SW480 (cell line): ENCODE measurements around the gene TNFAIP8L3.

ENCODE experiments used
- DNase-seq: peaks from one replicate; pipeline ENCODE4 v3.0.0-alpha.2; 2016; ENCODE audit warnings: low spot score

Gene TNFAIP8L3

DNA sequence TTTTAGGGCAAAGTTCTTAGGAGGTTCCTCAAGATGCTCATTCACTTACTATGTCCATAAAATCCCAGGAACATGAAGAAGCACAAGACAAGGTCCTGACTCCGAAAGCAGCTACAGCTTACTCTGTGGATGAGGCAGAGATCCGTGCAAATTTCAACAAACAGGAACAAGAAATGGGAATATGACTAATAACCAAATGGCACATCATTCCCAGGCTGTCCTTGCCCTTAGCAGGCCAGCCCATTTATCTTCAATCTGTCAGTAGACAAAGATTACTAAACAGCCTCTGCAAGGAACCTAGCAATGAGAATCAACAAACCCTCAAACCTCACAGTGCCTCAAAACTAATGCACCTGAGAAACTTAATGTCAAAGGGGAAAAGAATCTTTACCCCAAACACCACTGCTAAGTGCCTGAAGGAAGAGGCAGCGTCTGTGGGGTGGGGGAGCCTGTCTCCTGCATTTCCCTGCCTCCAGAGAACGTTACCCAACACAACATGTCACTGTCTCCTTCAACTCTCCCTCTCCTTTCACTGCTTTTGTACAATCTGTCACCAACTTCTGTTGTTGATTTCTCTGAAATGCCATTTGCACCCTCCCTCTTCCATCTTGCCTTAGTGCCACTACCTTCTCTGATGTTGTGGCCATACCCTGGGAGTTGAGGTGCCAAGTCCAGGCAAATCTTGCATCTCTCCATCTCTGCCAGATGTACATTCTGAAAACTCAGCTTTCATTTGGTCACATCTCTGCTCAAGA, 4.8 kb downstream of the TNFAIP8L3 start:
- no peak for DNase-seq

GRCh38 chr15:51089041-51089440, 5.7 kb downstream of the TNFAIP8L3 start:
- no peak for DNase-seq

- DNase-seq = no peak
Measured at GRCh38 chr15:51088585-51088984, 6.1 kb downstream of the TNFAIP8L3 start.

- DNase-seq = no peak
Measured at GRCh38 chr15:51087513-51087912, 7.2 kb downstream of the TNFAIP8L3 start.

GRCh38 chr15:51086409-51086808, 8.3 kb downstream of the TNFAIP8L3 start:
- DNase-seq = no peak

DNA sequence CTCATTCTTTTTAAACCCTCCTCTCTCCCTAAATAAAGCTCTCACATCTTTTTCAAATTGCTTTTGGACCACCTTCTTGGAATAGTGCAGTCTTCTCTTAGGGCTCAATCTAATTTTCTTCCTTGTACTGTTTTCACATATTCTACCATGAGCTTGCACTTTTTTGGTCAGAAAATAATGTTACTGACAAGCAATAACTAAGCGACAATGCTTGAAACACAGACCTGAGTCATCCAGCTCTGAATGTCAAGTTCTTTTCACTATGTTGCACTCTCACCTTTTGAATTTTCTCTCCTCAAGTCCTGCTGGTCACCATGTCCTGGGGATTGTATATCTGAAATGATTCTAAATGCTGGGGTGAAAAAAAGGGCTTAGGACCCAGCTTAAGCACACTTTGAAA, 8.9 kb downstream of the TNFAIP8L3 start:
- no peak for DNase-seq

DNA sequence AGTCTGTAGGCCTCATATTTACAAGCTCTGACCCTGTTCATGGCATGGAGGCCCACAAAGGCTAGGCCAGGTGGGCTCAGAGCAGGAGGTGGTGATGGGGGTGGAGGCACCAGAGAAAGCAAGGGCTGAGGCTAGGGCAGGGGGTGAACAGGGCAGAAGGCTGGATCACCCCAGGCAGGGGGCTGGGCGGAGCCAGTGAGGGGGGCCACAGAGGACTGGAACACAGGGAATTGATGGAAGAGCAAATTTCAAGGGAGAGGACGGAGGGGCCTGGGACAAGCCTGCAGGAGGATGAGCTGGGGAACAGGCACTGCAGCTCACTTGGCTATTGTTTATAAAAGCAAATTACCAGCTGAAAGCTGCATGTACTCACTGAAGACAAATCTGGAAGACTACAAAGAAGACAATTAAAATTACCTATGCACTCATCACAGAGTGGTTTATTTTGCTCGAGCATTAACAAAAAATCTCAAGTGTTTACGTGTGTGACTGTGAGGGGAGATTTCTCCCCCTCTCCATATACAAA, 11.0 kb downstream of the TNFAIP8L3 start:
- no peak for DNase-seq

GRCh38 chr15:51082246-51082645, 12.5 kb downstream of the TNFAIP8L3 start:
- DNase-seq = no peak

GRCh38 chr15:51080286-51080685, 14.4 kb downstream of the TNFAIP8L3 start:
- no peak for DNase-seq

DNA sequence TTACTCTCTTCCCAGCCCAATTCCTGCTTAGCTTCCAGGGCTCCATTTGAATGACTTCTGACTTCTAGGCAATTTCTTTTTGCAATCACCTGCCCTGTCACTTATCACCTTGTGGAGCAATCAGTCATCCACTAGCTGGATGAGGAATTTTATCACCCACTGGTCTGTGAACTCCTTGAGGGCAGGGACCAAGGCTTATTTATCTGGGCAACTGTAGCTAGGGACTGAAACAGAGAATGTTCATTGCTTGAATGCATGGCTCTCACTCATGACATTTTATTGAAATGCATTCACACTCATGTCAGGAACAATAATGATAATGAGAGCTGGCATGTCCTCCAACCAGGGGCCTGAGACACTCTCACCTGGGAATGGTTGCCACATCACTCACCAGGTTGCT, 15.5 kb downstream of the TNFAIP8L3 start:
- DNase-seq = no peak

GRCh38 chr15:51077221-51078153, 17.2 kb downstream of the TNFAIP8L3 start:
- DNase-seq = no peak

- DNase-seq = no peak
Measured at GRCh38 chr15:51076524-51077220, 18.0 kb downstream of the TNFAIP8L3 start.

GRCh38 chr15:51075826-51076523, 18.7 kb downstream of the TNFAIP8L3 start:
- DNase-seq = no peak

DNA sequence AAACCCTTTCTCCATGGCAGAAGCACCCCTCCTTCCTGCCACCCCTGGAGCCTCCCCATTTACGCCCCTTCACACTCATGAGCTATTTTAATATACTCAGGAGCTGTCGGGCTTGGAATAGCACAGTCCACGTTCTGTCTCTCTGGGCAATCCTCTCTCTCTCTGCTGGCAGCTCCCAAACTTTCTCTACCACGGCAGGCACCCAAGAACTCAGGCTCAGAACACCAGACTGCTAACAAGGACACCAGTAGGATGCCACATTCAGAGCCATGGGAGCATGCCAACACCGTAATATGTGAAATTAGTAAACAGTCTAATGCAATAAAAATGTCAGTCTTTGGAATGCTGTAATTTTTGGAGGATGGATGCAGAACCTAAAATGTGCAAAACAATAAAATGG, 19.3 kb downstream of the TNFAIP8L3 start:
- DNase-seq = no peak

DNA sequence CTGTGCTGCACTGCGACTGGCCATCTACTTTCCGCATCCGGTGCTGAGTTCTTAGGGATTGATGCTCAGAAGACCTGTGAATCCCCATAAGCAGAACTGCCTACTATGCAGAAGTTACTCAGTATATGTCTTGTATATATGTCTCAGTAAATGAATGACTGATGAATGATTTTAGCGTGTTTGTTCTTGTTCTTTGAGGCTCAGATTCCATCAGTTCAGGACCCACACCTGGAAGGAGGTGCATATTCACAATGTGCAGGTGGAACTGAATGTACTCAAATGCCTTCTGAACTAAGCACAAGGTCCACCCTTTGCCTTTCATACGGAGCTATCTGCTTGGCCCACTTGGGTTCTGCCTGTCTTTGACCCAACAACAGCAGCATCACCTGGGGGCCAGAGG, 19.8 kb downstream of the TNFAIP8L3 start:
- no peak for DNase-seq

GRCh38 chr15:51071578-51071977, 23.1 kb downstream of the TNFAIP8L3 start:
- DNase-seq = no peak

DNA sequence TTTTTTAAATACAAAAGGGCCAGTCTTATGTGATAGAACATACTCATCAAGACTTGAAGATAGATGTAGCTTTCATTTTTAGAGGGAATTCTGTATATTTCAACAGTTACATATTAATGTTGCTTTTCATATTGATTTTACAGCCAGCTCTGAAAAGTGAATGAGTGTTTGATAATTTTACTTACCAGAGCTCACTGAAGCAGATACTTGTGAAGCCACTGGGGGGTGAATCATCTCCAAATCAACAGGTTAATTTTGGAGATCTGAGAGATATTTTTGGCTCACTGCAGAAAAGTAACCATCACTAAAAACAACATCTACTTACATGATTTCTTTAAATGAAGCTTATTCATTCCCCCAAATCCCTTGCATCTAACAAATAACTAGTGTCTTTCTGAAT, 24.7 kb downstream of the TNFAIP8L3 start:
- DNase-seq = no peak

DNA sequence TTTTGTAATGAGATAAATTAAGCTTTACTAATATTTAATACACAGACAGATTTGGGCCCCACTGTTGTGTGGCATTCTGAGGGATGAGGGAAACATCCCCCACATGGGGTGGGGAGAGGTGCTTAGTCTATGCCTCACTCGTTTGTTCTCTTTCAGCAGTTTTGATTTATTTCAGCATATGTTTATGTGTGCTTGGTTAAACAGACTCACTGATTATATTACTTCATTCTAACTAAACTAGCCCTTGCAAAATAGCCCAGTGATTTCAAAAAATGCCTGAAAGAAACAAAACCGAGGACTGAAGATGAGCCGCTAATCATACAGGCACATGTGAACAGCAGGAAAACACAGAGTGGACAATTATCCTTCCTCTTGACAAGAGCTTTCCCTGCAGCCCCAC, 27.2 kb downstream of the TNFAIP8L3 start:
- no peak for DNase-seq

GRCh38 chr15:51065781-51066180, 28.9 kb downstream of the TNFAIP8L3 start:
- DNase-seq = no peak

DNA sequence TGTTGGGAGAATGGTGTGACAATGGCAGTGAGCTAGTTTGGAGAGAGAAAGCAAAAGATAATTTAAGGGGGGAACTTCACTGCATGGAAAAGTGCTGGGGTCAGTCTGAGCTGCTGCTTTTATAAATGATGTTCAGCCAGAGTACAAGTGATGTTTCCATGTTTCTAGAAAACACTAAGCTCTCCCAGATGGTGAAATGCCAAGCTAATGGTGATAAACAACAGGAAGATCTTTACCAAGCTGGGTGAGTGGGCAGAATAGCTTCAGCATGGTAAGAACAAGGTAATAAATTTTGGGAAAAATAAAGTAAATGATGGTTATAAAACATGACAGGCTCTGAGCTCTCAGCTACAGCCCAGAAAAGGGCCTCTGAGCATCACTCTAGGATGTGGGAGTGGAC, 29.4 kb downstream of the TNFAIP8L3 start:
- DNase-seq = no peak

DNA sequence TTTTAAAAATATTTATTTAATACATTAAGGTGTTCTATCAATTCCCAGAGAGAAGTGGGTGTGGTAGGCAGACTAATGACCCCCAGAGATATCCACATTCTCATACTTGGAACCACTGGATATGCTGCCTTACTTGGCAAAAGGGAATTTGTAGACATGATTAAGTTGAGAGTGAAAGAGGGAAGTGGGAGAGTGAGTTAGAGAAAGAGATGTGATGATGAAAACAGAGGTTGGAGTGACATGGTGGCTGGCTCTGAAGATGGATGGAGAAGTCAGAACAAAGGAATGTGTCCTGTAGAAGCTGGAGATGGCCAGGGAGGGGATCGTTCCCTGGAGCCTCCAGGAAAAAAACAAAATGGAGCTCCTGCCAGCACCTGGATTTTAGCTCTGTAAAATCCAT, 32.0 kb downstream of the TNFAIP8L3 start:
- no peak for DNase-seq
